T-cell (primary cell): ENCODE data around the gene OTOG. TPM values are rescaled to one million over a fixed set of nuclear protein-coding genes. Genes with fewer than 3 reads are reported as not detected.

Experiments
- ATAC-seq, 4 experiments: fragments of 200-7000 bp in 3 of 4; fragments of 150-1000 bp in 1 of 4; cut with Tn5 transposase; replicated peaks in 1 of 4; 1 replicate in 3 of 4; 2 replicates in 1 of 4; pipeline ENCODE4 v1.10.0; 2021; ENCODE audit warnings: moderate library complexity in 3 of 4, mild to moderate bottlenecking in 2 of 4, moderate number of reproducible peaks in 1 of 4
- CTCF ChIA-PET, 2 donors: fragments of 300-600 bp; sonication (Branson Sonifier 250); formaldehyde crosslinking; loops; one replicate each; lab custom pipeline; 2022; ENCODE audit warnings: antibody characterized with exemption in 2 of 2; lab: Charles Lee
- POLR2A ChIA-PET, 2 donors: fragments of 300-600 bp; sonication (Branson Sonifier 250); formaldehyde crosslinking; loops; one replicate each; lab custom pipeline; 2022; ENCODE audit warnings: antibody characterized with exemption in 2 of 2; lab: Charles Lee
- DNase-seq, 35 experiments: peaks; one replicate each; pipeline versions ENCODE4 v3.0.0 to v3.0.0-alpha.2; 2013 to 2023
- H3K27ac ChIP-seq: one replicate; pipeline ENCODE4 v1.5.1; 2013; ENCODE audit warnings: low read length
- H3K27me3 ChIP-seq, 2 experiments: replicated peaks in 1 of 2; 1 replicate in 1 of 2; 2 replicates in 1 of 2; pipeline versions ENCODE4 v1.6.1 to v1.7.0; 2013; ENCODE audit warnings: low read length in 1 of 2, mixed read lengths in 1 of 2; ENCODE audit not compliant: control insufficient read depth in 2 of 2, insufficient read depth in 2 of 2; ENCODE audit errors: extremely low read depth in 1 of 2
- H3K36me3 ChIP-seq, 2 donors: 1 replicate in 1 of 2; 2 replicates in 1 of 2; pipeline versions ENCODE4 v1.6.1 to v1.7.0; 2013; ENCODE audit warnings: low read length in 1 of 2; ENCODE audit not compliant: control insufficient read depth in 2 of 2, insufficient read depth in 1 of 2; ENCODE audit errors: extremely low read depth in 1 of 2
- H3K4me1 ChIP-seq, 2 experiments: 1 replicate in 1 of 2; 2 replicates in 1 of 2; pipeline versions ENCODE4 v1.6.1 to v1.7.0; 2013; ENCODE audit warnings: low read length in 2 of 2, mixed read lengths in 1 of 2; ENCODE audit not compliant: insufficient read depth in 2 of 2, control insufficient read depth in 1 of 2; ENCODE audit errors: extremely low read depth in 1 of 2
- H3K4me3 ChIP-seq, 2 donors: 1 replicate in 1 of 2; 2 replicates in 1 of 2; pipeline versions ENCODE4 v1.5.1 to v1.7.0; 2013; ENCODE audit warnings: mild to moderate bottlenecking in 2 of 2, low read length in 1 of 2, moderate library complexity in 1 of 2; ENCODE audit not compliant: control insufficient read depth in 1 of 2; ENCODE audit errors: extremely low read depth in 1 of 2
- H3K9me3 ChIP-seq: 2 replicates; pipeline ENCODE4 v1.7.0; 2013
- H3K27ac Mint-ChIP-seq, 2 donors: one replicate each; pipeline ENCODE4 v1.8.0; 2020 to 2021; ENCODE audit warnings: mild to moderate bottlenecking in 2 of 2, mixed read lengths in 2 of 2
- H3K27me3 Mint-ChIP-seq, 2 donors: one replicate each; pipeline ENCODE4 v1.8.0; 2021 to 2022; ENCODE audit warnings: mixed read lengths in 2 of 2
- H3K36me3 Mint-ChIP-seq: one replicate; pipeline ENCODE4 v1.8.0; 2021; ENCODE audit warnings: mixed read lengths
- H3K4me1 Mint-ChIP-seq, 3 donors: one replicate each; pipeline ENCODE4 v1.8.0; 2020 to 2022; ENCODE audit warnings: mixed read lengths in 3 of 3, mild to moderate bottlenecking in 1 of 3
- H3K4me3 Mint-ChIP-seq, 3 donors: one replicate each; pipeline ENCODE4 v1.8.0; 2020 to 2022; ENCODE audit warnings: mild to moderate bottlenecking in 3 of 3, mixed read lengths in 3 of 3, moderate library complexity in 3 of 3
- H3K9me3 Mint-ChIP-seq, 3 donors: one replicate each; pipeline ENCODE4 v1.8.0; 2020 to 2022; ENCODE audit warnings: mixed read lengths in 3 of 3
- WGBS: methylation state at CpG from one replicate; pipeline ENCODE4 v1.1.5; 2013; ENCODE audit warnings: missing lambda C conversion rate; ENCODE audit not compliant: insufficient coverage; 5-methylcytosine and 5-hydroxymethylcytosine counted together
- total RNA-seq, 35 experiments: library from RNA in 6 of 35; stranded (reverse) in 6 of 35; fragments of 120-200 nt in 1 of 35; gene quantifications; one replicate each; pipeline versions ENCODE4 v1.2.1 to v1.2.4 and lab custom pipeline; 2013 to 2026

Gene OTOG
- total RNA-seq, 5 donors from 2014 or later (not counting 1 experiment from before 2014, with no cell fraction given) = not detected

DNA sequence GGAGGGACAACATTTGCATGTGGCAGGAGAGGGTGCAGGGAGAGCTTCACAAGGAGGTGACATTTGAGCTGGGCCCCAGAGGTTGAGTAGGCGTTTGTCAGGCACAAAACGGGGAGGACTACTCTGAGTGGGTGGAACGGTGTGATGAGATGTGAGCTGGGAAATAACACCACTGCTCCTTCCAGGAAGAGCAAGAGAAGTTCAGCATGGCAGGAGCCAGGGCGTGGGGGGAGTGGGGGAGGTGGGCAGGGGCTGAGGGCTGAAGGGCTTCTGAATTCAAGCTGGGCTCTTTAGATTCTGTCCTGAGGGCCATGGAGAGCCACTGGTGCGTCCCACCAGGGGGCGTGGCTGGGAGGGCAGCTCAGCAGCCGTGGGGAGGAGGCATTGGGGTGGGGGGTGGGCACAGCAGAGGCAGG lies 54.2 kb downstream of the OTOG start:
- CTCF ChIA-PET = interaction anchor here in 1 of 2 donors (0.6 kb wide), 1 partner anchor 202 kb away, joined by 5 read pairs; no protein-coding TSS in a partner anchor

GRCh38 chr11:17601676-17602075 lies 54.6 kb downstream of the OTOG start:
- ChIA-PET CTCF (no interaction called here), POLR2A (interaction anchor here in 1 of 2 donors (0.5 kb wide), 1 partner anchor 114 kb away, joined by 3 read pairs; no protein-coding TSS in a partner anchor)
- H3K4me1 ChIP-seq = no peaks in the 10 kb centered on the region
- Mint-ChIP-seq H3K27me3 (peaks cover 6 to 7% of the 10 kb centered on the region in 2 donors), H3K4me3 (no peak overlapping the region), H3K4me1 (peaks cover 0 to 4% (median 4%) of the 10 kb centered on the region in 3 donors), H3K36me3 (no peaks in the 10 kb centered on the region), H3K9me3 (no peaks in the 10 kb centered on the region), H3K27ac (no peak overlapping the region)
- no peak for ATAC-seq
- WGBS = 79% methylated on average over 3 of the region's 4 CpGs
- peaks cover 0 to 27% of the 10 kb centered on the region in 2 experiments for H3K27me3 ChIP-seq
- no peak for DNase-seq
- no peak overlapping the region for H3K27ac ChIP-seq
- no peaks in the 10 kb centered on the region for H3K9me3 ChIP-seq
- no peaks in the 10 kb centered on the region for H3K36me3 ChIP-seq
- H3K4me3 ChIP-seq = no peak overlapping the region

More for the DNA sequence above, 54.2 kb downstream of the OTOG start:
- no peaks in the 10 kb centered on the region for H3K9me3 Mint-ChIP-seq
- POLR2A ChIA-PET = no interaction called here
- no peak overlapping the region for H3K27ac ChIP-seq
- no peaks in the 10 kb centered on the region for H3K36me3 Mint-ChIP-seq
- H3K36me3 ChIP-seq = no peaks in the 10 kb centered on the region
- H3K27ac Mint-ChIP-seq = no peak overlapping the region
- H3K4me1 ChIP-seq = no peaks in the 10 kb centered on the region
- ATAC-seq (no peak), DNase-seq (no peak)
- H3K27me3 Mint-ChIP-seq = peaks cover 7% of the 10 kb centered on the region in 2 donors
- H3K9me3 ChIP-seq = no peaks in the 10 kb centered on the region
- peaks cover 0 to 29% of the 10 kb centered on the region in 2 experiments for H3K27me3 ChIP-seq
- WGBS = 13% methylated on average over 3 of the region's 7 CpGs
- no peak overlapping the region for H3K4me3 Mint-ChIP-seq
- H3K4me1 Mint-ChIP-seq = peaks cover 0 to 4% (median 4%) of the 10 kb centered on the region in 3 donors
- H3K4me3 ChIP-seq = no peak overlapping the region

GRCh38 chr11:17602105-17603001 lies 55.3 kb downstream of the OTOG start:
- Mint-ChIP-seq H3K27me3 (peaks cover 6 to 7% of the 10 kb centered on the region in 2 donors), H3K4me3 (no peak overlapping the region), H3K4me1 (peaks cover 0 to 4% (median 4%) of the 10 kb centered on the region in 3 donors), H3K9me3 (no peaks in the 10 kb centered on the region), H3K27ac (no peak overlapping the region), H3K36me3 (no peaks in the 10 kb centered on the region)
- ATAC-seq (no peak), DNase-seq (no peak)
- no peak overlapping the region for H3K4me3 ChIP-seq
- 75% methylated on average over 9 of the region's 11 CpGs for WGBS
- no peaks in the 10 kb centered on the region for H3K9me3 ChIP-seq
- H3K36me3 ChIP-seq = no peaks in the 10 kb centered on the region
- peaks cover 0 to 31% of the 10 kb centered on the region in 2 experiments for H3K27me3 ChIP-seq
- no peaks in the 10 kb centered on the region for H3K4me1 ChIP-seq
- H3K27ac ChIP-seq = no peak overlapping the region
- ChIA-PET CTCF (no interaction called here), POLR2A (interaction anchor here in 1 of 2 donors (0.5 kb wide), 1 partner anchor 115 kb away, joined by 3 read pairs; no protein-coding TSS in a partner anchor)

- Histone ChIP-seq H3K4me1 (no peaks in the 10 kb centered on the region), H3K9me3 (no peaks in the 10 kb centered on the region), H3K36me3 (no peaks in the 10 kb centered on the region), H3K4me3 (no peak overlapping the region), H3K27me3 (peaks cover 0 to 34% of the 10 kb centered on the region in 2 experiments), H3K27ac (no peak overlapping the region)
- H3K4me3 Mint-ChIP-seq = no peak overlapping the region
- ATAC-seq (no peak), DNase-seq (no peak)
- peaks cover 6 to 7% of the 10 kb centered on the region in 2 donors for H3K27me3 Mint-ChIP-seq
- peaks cover 0 to 4% (median 4%) of the 10 kb centered on the region in 3 donors for H3K4me1 Mint-ChIP-seq
- no peaks in the 10 kb centered on the region for H3K36me3 Mint-ChIP-seq
- H3K9me3 Mint-ChIP-seq = no peaks in the 10 kb centered on the region
- ChIA-PET CTCF (no interaction called here), POLR2A (no interaction called here)
- WGBS = 59% methylated on average over 5 of the region's 10 CpGs
- no peak overlapping the region for H3K27ac Mint-ChIP-seq
Measured at GRCh38 chr11:17603056-17603825, 56.2 kb downstream of the OTOG start.

- no peak for DNase-seq
- H3K36me3 Mint-ChIP-seq = no peaks in the 10 kb centered on the region
- Histone ChIP-seq H3K36me3 (no peaks in the 10 kb centered on the region), H3K27me3 (peaks cover 0 to 26% of the 10 kb centered on the region in 2 experiments), H3K4me3 (no peak overlapping the region), H3K27ac (no peak overlapping the region), H3K4me1 (no peaks in the 10 kb centered on the region), H3K9me3 (no peaks in the 10 kb centered on the region)
- WGBS = 80% methylated on average over 8 of the region's 13 CpGs
- no peak overlapping the region for H3K27ac Mint-ChIP-seq
- H3K9me3 Mint-ChIP-seq = no peaks in the 10 kb centered on the region
- H3K4me3 Mint-ChIP-seq = no peak overlapping the region
- ATAC-seq = no peak
- CTCF ChIA-PET = interaction anchor here in 1 of 2 donors (0.5 kb wide), 1 partner anchor 1261 kb away, joined by 3 read pairs; no protein-coding TSS in a partner anchor
- POLR2A ChIA-PET = no interaction called here
- peaks cover 0 to 4% (median 2%) of the 10 kb centered on the region in 3 donors for H3K4me1 Mint-ChIP-seq
- H3K27me3 Mint-ChIP-seq = peaks cover under 1 to 5% of the 10 kb centered on the region in 2 donors
Measured at GRCh38 chr11:17604201-17604914, 57.3 kb downstream of the OTOG start.
